ENCODE data around the gene FAM81A. TPM values are rescaled to one million over a fixed set of nuclear protein-coding genes. Genes with fewer than 3 reads are reported as not detected.

Gene FAM81A
- total RNA-seq, 1 donor = 0.27 TPM

GRCh38 chr15:59565299-59565698 lies 127.3 kb downstream of the FAM81A start:
- DNase-seq (ENCODE audit: low read depth in 2 of 3, low spot score in 2 of 3) = no peak

GRCh38 chr15:59567324-59567723 lies 129.3 kb downstream of the FAM81A start:
- no peak for DNase-seq (ENCODE audit: low read depth in 2 of 3, low spot score in 2 of 3)

- no peak for DNase-seq (ENCODE audit: low read depth in 2 of 3, low spot score in 2 of 3)
These were observed 131.5 kb downstream of the FAM81A start for GRCh38 chr15:59569477-59569876.

- no peak for DNase-seq (ENCODE audit: low read depth in 2 of 3, low spot score in 2 of 3)
These were observed 132.3 kb downstream of the FAM81A start for GRCh38 chr15:59570315-59570714.

GRCh38 chr15:59571606-59572005 lies 133.6 kb downstream of the FAM81A start:
- no peak for DNase-seq (ENCODE audit: low read depth in 2 of 3, low spot score in 2 of 3)

Small RNA genes within 50 kb of the gene (small RNA-seq; reads per million reads assigned to genes)
- not detected for gene RF00019

Other genes starting within 250 kb of the FAM81A start
- not detected for gene LDHAL6B, start 231.3 kb upstream of the FAM81A start, total RNA-seq
- 19.9 TPM for gene MYO1E, start 65.3 kb upstream of the FAM81A start, total RNA-seq
- under 0.01 TPM for gene GCNT3, start 173.6 kb downstream of the FAM81A start, total RNA-seq
- 20.7 TPM for gene GTF2A2, start 219.3 kb downstream of the FAM81A start, total RNA-seq